H9 (cell line): Measurements from ENCODE around the gene OSGIN1. TPM values are rescaled to one million over a fixed set of nuclear protein-coding genes. Genes with fewer than 3 reads are reported as not detected.

Source experiments
- DNase-seq: peaks from one replicate; pipeline ENCODE4 v3.0.0-alpha.2; 2017
- H2AFZ ChIP-seq: one replicate; pipeline ENCODE4 v1.6.1; 2013; ENCODE audit warnings: mild to moderate bottlenecking, low read length, control low read depth, moderate library complexity
- H2AK5ac ChIP-seq: 2 replicates; pipeline ENCODE4 v1.6.1; 2013; ENCODE audit warnings: low read length, control low read depth, mixed read lengths; ENCODE audit not compliant: insufficient read length
- H2BK120ac ChIP-seq: one replicate; pipeline ENCODE4 v1.6.1; 2013; ENCODE audit warnings: low read depth, mild to moderate bottlenecking, low read length, control low read depth, inconsistent platforms; ENCODE audit not compliant: poor library complexity, severe bottlenecking
- H2BK12ac ChIP-seq: 2 replicates; pipeline ENCODE4 v1.6.1; 2013; ENCODE audit warnings: low read length, control low read depth, mixed read lengths, low read depth; ENCODE audit not compliant: insufficient read length
- H2BK15ac ChIP-seq: 2 replicates; pipeline ENCODE4 v1.6.1; 2013; ENCODE audit warnings: low read depth, low read length, control low read depth
- H2BK20ac ChIP-seq: one replicate; pipeline ENCODE4 v1.6.1; 2013; ENCODE audit warnings: low read depth, mild to moderate bottlenecking, low read length, control low read depth, inconsistent platforms; ENCODE audit not compliant: poor library complexity, severe bottlenecking
- H2BK5ac ChIP-seq: 2 replicates; pipeline ENCODE4 v1.6.1; 2013; ENCODE audit warnings: low read length, control low read depth, mixed read lengths; ENCODE audit not compliant: insufficient read length
- H3K14ac ChIP-seq: 2 replicates; pipeline ENCODE4 v1.6.1; 2013; ENCODE audit warnings: low read length, control low read depth; ENCODE audit not compliant: insufficient read depth
- H3K18ac ChIP-seq: 2 replicates; pipeline ENCODE4 v1.6.1; 2013; ENCODE audit warnings: low read depth, mild to moderate bottlenecking, mixed read lengths, low read length, control low read depth; ENCODE audit not compliant: insufficient read length
- H3K23ac ChIP-seq: 2 replicates; pipeline ENCODE4 v1.6.1; 2013; ENCODE audit warnings: low read length, control low read depth, mixed read lengths, low read depth; ENCODE audit not compliant: insufficient read length
- H3K23me2 ChIP-seq: 2 replicates; pipeline ENCODE4 v1.6.1; 2013; ENCODE audit warnings: low read depth, mild to moderate bottlenecking, mixed read lengths, low read length, control low read depth; ENCODE audit not compliant: insufficient read length, poor library complexity, severe bottlenecking
- H3K27ac ChIP-seq: 2 replicates; pipeline ENCODE4 v1.5.1; 2013; ENCODE audit warnings: low read length, control low read depth, mixed read lengths, low read depth; ENCODE audit not compliant: insufficient read length
- H3K27me3 ChIP-seq: 2 replicates; pipeline ENCODE4 v1.6.1; 2013; ENCODE audit warnings: low read length, control low read depth, inconsistent platforms; ENCODE audit not compliant: insufficient read depth
- H3K4ac ChIP-seq: 2 replicates; pipeline ENCODE4 v1.6.1; 2013; ENCODE audit warnings: low read depth, mild to moderate bottlenecking, control low read depth, inconsistent platforms, low read length, moderate library complexity
- H3K4me1 ChIP-seq: 2 replicates; pipeline ENCODE4 v1.6.1; 2013; ENCODE audit warnings: low read length, control low read depth, inconsistent platforms; ENCODE audit not compliant: insufficient read depth
- H3K4me2 ChIP-seq: 2 replicates; pipeline ENCODE4 v1.6.1; 2013; ENCODE audit warnings: low read length, control low read depth, mixed read lengths; ENCODE audit not compliant: insufficient read length, insufficient read depth
- H3K56ac ChIP-seq: 2 replicates; pipeline ENCODE4 v1.6.1; 2013; ENCODE audit warnings: low read depth, mild to moderate bottlenecking, mixed read lengths, low read length, control low read depth; ENCODE audit not compliant: insufficient read length
- H3K79me1 ChIP-seq: 2 replicates; pipeline ENCODE4 v1.6.1; 2013; ENCODE audit warnings: low read depth, mild to moderate bottlenecking, moderate library complexity, low read length, control low read depth, inconsistent platforms; ENCODE audit not compliant: insufficient read depth, poor library complexity, severe bottlenecking
- H3K79me2 ChIP-seq: 2 replicates; pipeline ENCODE4 v1.6.1; 2013; ENCODE audit warnings: low read length, control low read depth, inconsistent platforms; ENCODE audit not compliant: insufficient read depth
- H3K9ac ChIP-seq: 2 replicates; pipeline ENCODE4 v1.6.1; 2013; ENCODE audit warnings: low read length, control low read depth, mixed read lengths; ENCODE audit not compliant: insufficient read length; ENCODE audit errors: extremely low read depth
- H3K9me3 ChIP-seq: one replicate; pipeline ENCODE4 v1.6.1; 2013; ENCODE audit warnings: low read depth, low read length, inconsistent platforms; ENCODE audit not compliant: control insufficient read depth
- H3T11ph ChIP-seq: one replicate; pipeline ENCODE4 v1.6.1; 2013; ENCODE audit warnings: mild to moderate bottlenecking, low read length, control low read depth, inconsistent platforms
- H4K20me1 ChIP-seq: one replicate; pipeline ENCODE4 v1.6.1; 2013; ENCODE audit not compliant: control insufficient read depth, insufficient read length, insufficient read depth
- H4K5ac ChIP-seq: 2 replicates; pipeline ENCODE4 v1.6.1; 2013; ENCODE audit warnings: low read depth, mild to moderate bottlenecking, mixed read lengths, low read length, control low read depth; ENCODE audit not compliant: insufficient read length
- H4K8ac ChIP-seq: replicated peaks from 2 replicates; pipeline ENCODE4 v1.6.1; 2013; ENCODE audit warnings: low read length, control low read depth, mixed read lengths, low read depth; ENCODE audit not compliant: insufficient read length
- H4K91ac ChIP-seq: 2 replicates; pipeline ENCODE4 v1.6.1; 2013; ENCODE audit warnings: low read depth, mild to moderate bottlenecking, moderate library complexity, mixed read lengths, low read length, control low read depth; ENCODE audit not compliant: insufficient read length
- H3K27ac Mint-ChIP-seq, 3 experiments: 2 replicates in 2 of 3; 3 replicates in 1 of 3; pipeline ENCODE4 v1.8.0; 2020 to 2021; ENCODE audit warnings: mixed read lengths in 3 of 3, mild to moderate bottlenecking in 1 of 3, moderate library complexity in 1 of 3
- H3K27me3 Mint-ChIP-seq: 2 replicates; pipeline ENCODE4 v1.8.0; 2021; ENCODE audit warnings: low read depth, mild to moderate bottlenecking, moderate library complexity, mixed read lengths
- H3K36me3 Mint-ChIP-seq, 3 experiments: 2 replicates in 2 of 3; 3 replicates in 1 of 3; pipeline ENCODE4 v1.8.0; 2020 to 2021; ENCODE audit warnings: low read depth in 3 of 3, mixed read lengths in 3 of 3; ENCODE audit not compliant: insufficient read depth in 1 of 3
- H3K4me1 Mint-ChIP-seq, 2 experiments: 2 replicates each; pipeline ENCODE4 v1.8.0; 2020; ENCODE audit warnings: mixed read lengths in 2 of 2
- H3K4me3 Mint-ChIP-seq, 2 experiments: 2 replicates in 1 of 2; 3 replicates in 1 of 2; pipeline ENCODE4 v1.8.0; 2020 to 2021; ENCODE audit warnings: mild to moderate bottlenecking in 2 of 2, mixed read lengths in 2 of 2, moderate library complexity in 1 of 2
- H3K9me3 Mint-ChIP-seq, 2 experiments: 2 replicates in 1 of 2; 3 replicates in 1 of 2; pipeline ENCODE4 v1.8.0; 2020; ENCODE audit warnings: mild to moderate bottlenecking in 2 of 2, mixed read lengths in 2 of 2, moderate library complexity in 1 of 2
- WGBS: extraction: QIAGEN DNeasy Blood & Tissue Kit; methylation state at CpG from one replicate; pipeline ENCODE4 v1.1.7; 2013; ENCODE audit warnings: missing lambda C conversion rate, low lambda C conversion rate, mixed read lengths; ENCODE audit not compliant: insufficient read length; ENCODE audit errors: extremely low coverage; 5-methylcytosine and 5-hydroxymethylcytosine counted together
- total RNA-seq: library from RNA; stranded (reverse); gene quantifications from 2 replicates; pipeline ENCODE4 v1.2.1, GENCODE V29; 2021
- TF ChIP-seq, protein P1 (sequence below): fragments of 200-600 bp; sonication (generic); conservative IDR thresholded peaks from 3 replicates; pipeline ENCODE4 v1.8.0; 2021; ENCODE audit warnings: antibody characterized with exemption, mild to moderate bottlenecking

OSGIN1 gene
- total RNA-seq, 1 experiment from 2014 or later: 0.63 TPM

DNA sequence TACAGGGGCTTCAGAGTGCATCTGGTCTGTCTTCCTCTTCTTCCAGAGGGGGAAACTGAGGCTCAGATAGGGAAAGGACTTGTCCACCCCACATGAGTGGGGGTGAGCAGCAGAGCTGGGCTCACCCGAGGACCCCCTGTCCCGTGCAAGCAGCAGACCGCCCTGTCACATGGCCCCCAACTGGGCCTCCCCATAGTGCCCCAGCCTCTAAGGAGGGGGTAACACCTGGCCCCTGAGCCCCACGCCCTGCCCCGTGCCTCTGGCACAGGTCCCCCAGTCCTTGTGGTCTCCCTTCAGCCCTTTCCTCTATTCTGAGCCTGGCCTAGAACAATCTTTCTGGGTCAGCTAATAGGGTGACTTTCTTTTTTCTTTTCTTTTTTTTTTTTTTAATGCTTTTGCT, 8.6 kb downstream of the OSGIN1 start:
- Histone ChIP-seq H3K23ac (no peak overlapping the region), H3K18ac (no peak overlapping the region), H4K5ac (no peak overlapping the region), H4K8ac (no peak overlapping the region), H3K79me1 (no peaks in the 10 kb centered on the region), H3K4ac (no peak overlapping the region), H2AK5ac (no peak overlapping the region), H2BK12ac (no peak overlapping the region), H3K9me3 (no peaks in the 10 kb centered on the region), H4K20me1 (no peaks in the 10 kb centered on the region), H3T11ph (no peak overlapping the region), H3K14ac (no peak overlapping the region), H3K56ac (no peak overlapping the region), H2BK120ac (no peak overlapping the region), H3K4me1 (no peaks in the 10 kb centered on the region), H2AFZ (no peak overlapping the region), H3K79me2 (no peaks in the 10 kb centered on the region), H2BK20ac (no peak overlapping the region), H2BK5ac (no peak overlapping the region), H3K27me3 (no peaks in the 10 kb centered on the region), H3K4me2 (no peak overlapping the region), H4K91ac (no peak overlapping the region), H2BK15ac (no peak overlapping the region), H3K23me2 (no peaks in the 10 kb centered on the region), H3K9ac (no peak overlapping the region), H3K27ac (no peak overlapping the region)
- Mint-ChIP-seq H3K9me3 (no peaks in the 10 kb centered on the region), H3K4me1 (peaks cover 3 to 4% of the 10 kb centered on the region in 2 experiments; a peak in 2 of 4 replicates), H3K27me3 (no peaks in the 10 kb centered on the region), H3K27ac (no peak overlapping the region), H3K4me3 (no peak overlapping the region), H3K36me3 (peaks cover 0 to 2% (median 0%) of the 10 kb centered on the region in 3 experiments; a peak in 1 of 7 replicates)
- no peak for DNase-seq
- TF ChIP-seq, protein P1, sequence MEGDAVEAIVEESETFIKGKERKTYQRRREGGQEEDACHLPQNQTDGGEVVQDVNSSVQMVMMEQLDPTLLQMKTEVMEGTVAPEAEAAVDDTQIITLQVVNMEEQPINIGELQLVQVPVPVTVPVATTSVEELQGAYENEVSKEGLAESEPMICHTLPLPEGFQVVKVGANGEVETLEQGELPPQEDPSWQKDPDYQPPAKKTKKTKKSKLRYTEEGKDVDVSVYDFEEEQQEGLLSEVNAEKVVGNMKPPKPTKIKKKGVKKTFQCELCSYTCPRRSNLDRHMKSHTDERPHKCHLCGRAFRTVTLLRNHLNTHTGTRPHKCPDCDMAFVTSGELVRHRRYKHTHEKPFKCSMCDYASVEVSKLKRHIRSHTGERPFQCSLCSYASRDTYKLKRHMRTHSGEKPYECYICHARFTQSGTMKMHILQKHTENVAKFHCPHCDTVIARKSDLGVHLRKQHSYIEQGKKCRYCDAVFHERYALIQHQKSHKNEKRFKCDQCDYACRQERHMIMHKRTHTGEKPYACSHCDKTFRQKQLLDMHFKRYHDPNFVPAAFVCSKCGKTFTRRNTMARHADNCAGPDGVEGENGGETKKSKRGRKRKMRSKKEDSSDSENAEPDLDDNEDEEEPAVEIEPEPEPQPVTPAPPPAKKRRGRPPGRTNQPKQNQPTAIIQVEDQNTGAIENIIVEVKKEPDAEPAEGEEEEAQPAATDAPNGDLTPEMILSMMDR: no peak
- WGBS: no CpG with 5 or more reads among the region's 5 CpGs
